Tibial nerve (tissue), 4 donors: ENCODE results near the gene GLMN.

Experiments
- EP300 ChIP-seq, 2 donors: sonication (generic); formaldehyde crosslinking; IDR thresholded peaks; one replicate each; pipeline ENCODE4 v1.6.1; 2017; ENCODE audit warnings: antibody characterized with exemption in 2 of 2, mild to moderate bottlenecking in 1 of 2
- POLR2A ChIP-seq, 2 donors: fragments of 450-650 bp; IDR thresholded peaks; one replicate each; pipeline ENCODE4 v1.6.1; 2017; ENCODE audit warnings: antibody characterized with exemption in 2 of 2, mild to moderate bottlenecking in 2 of 2, moderate library complexity in 2 of 2
- TF ChIP-seq, protein P1 (sequence below), 5 experiments: fragments of 200-600 bp in 3 of 5; fragments of 450-650 bp in 2 of 5; sonication (generic) in 3 of 5; IDR thresholded peaks; one replicate each; pipeline ENCODE4 v1.5.1; 2016 to 2019; ENCODE audit warnings: antibody characterized with exemption in 5 of 5, mild to moderate bottlenecking in 3 of 5, moderate library complexity in 2 of 5

- TF ChIP-seq, protein P1, sequence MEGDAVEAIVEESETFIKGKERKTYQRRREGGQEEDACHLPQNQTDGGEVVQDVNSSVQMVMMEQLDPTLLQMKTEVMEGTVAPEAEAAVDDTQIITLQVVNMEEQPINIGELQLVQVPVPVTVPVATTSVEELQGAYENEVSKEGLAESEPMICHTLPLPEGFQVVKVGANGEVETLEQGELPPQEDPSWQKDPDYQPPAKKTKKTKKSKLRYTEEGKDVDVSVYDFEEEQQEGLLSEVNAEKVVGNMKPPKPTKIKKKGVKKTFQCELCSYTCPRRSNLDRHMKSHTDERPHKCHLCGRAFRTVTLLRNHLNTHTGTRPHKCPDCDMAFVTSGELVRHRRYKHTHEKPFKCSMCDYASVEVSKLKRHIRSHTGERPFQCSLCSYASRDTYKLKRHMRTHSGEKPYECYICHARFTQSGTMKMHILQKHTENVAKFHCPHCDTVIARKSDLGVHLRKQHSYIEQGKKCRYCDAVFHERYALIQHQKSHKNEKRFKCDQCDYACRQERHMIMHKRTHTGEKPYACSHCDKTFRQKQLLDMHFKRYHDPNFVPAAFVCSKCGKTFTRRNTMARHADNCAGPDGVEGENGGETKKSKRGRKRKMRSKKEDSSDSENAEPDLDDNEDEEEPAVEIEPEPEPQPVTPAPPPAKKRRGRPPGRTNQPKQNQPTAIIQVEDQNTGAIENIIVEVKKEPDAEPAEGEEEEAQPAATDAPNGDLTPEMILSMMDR (IDR thresholded peaks at IDR 0.05), result no peak
- no peak for TF ChIP-seq POLR2A (IDR thresholded peaks at IDR 0.05)
- TF ChIP-seq EP300 (IDR thresholded peaks at IDR 0.05), result no peak
These were observed 23.8 kb downstream of the GLMN start for GRCh38 chr1:92274939-92275338.
